ENCODE data around the gene ENTPD8.
"Not testable (repeated sequence)": the region's sequence is repeated elsewhere in the genome, so short reads cannot be mapped to it uniquely, and the experiment has no call there.

ENTPD8 gene

DNA sequence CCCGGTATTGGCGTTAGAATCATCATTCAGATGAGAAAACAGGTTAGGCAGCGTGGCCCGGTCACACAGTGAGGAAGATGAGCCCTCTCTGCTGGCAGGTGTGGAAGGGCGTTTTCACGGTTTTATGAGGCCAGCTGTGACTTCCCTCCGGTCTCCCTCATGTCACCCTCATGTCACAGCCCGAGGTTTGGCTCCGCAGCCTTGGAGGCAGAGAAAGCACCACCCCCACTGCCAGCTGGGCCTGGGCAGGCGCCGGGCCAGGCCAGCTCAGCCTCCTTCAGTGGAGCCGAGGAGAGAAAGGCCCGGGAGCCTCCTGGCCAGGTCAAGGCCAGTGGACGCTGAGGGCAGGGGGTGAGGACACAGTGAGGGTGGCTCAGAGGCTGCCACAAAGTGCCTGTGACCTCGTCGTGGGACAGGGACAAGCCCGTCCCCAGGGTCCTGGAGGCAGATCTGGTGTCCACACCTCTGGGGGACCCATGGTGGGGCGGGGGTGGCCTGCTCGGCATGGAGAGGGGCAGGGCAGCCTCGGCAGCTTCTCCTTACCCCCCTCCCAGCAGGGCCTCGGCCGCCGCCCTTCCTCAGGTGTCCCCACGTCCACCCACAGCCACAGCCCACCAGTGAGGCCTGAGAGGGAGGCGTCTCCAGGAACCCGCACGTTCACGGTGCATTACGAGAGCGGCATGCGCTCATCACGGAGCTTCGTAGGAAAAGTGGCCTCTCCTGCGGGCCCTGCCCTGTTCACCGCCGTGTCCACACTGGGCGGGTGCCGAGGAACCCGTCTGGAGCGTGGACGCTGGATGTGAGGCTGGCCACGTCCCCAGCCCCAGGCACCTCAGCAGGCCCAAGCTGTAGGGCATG is 50.4 kb downstream of the ENTPD8 start:
- peak; percentile 50 for DNase-seq

GRCh38 chr9:137389428-137389746 is 51.8 kb downstream of the ENTPD8 start:
- no peak for DNase-seq

DNA sequence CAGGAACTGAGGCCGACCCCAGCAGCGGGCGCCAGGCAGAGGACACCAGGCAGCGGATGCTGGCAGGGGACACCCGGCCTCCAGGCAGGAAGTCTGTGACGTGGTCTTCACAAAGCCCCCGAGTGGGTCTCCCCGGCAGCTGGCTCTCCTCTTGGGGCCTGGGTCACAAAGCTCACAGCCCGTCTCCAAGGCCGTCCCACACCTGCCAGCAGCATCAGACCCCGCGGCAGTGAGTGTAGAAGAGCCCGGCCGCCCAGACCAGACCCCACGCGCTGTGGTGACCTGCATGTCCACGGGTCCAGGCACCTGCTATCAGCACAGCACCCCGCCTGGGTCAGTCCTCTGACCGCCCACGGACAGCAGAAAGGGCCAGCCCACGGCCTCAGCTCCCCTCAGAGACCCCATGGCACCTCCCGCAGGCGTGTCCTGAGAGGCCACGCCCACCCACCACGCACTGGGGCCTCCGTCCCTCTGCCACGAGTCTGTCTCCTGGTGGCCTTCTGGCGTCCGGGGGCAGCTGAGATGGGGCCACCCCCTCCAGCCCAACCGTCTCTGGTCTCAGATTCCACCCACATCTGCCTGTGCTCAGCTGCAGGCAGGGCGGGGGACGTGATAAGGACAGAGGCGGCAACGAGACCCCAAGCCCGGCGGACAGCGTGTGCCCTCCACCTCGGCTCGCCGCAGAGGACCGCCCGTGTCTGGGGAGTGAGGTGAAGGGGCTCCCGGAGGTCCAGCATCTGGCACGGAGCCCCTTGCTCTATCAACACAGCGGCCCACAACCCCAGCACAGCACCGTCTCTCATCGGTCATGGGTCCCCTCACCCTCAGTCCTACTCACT is 52.3 kb downstream of the ENTPD8 start:
- DNase-seq = no peak

DNA sequence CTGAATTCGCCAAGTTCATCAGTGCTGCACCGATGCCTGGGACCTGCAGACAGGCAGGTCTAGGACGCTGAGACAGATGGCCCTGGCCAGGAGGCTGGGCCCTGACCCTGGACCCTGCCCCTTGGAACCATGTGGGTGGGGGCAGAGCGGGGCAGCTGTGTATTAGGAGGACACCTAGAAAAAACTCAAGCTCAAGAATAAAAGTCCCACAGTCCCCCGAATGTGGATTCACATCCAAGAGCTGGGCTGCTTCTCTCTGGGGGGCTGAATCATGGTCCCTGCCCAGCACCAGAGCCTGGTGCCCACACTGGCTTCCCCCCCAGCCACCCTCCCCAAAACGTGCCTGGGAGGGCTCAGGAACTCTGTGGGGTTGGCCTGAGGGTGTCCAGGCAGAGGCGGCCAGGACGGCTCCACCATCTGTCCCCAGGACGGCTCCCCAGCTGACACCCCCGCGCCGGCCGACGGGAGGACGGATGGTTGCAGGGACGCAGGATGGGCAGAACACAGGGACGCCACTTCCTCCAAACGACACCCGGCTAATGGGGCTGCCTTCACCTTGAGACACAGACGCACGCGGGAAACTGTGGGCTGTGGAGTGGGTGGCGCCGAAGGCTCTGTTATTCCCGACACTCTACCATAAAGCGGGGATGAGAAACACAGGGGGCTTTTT is 53.1 kb downstream of the ENTPD8 start:
- DNase-seq = no peak

DNA sequence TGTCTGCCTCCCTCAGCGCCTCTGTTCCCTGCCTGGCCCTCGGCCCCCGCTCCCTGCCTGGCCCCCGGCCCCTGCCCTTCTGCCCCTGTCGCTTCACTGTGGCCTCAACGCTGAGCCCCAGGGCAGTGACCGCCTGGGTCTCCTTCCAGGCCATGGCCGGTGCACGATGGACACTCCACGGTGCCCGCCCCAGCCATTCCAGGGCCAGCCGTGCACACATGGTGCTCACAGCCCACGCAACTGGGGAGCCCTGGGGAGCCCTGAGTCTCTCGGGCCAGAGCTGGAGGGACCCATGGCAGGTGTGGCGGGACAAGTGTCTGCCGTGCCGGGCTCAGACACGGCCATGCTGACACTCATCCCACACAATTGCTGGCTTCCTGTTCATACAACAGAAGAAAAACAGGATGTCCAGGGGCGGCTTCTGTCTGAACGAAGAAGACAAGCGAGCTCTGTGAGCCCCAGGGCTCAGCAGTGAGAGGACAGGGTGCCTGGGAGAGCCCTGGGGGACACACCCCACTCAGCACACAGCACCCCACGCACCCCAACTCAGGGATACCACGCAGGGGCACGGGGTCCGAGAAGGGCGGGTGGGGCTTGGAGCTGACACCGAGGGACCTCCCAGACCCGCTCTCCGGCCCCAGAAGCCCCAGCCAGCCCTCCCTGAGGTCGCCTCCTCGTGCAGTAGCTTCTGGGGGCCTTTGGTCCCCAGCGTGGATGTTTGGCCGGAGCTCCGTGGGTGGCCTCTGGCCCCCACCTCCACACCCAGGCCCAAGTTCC is 53.9 kb downstream of the ENTPD8 start:
- no peak for DNase-seq

DNA sequence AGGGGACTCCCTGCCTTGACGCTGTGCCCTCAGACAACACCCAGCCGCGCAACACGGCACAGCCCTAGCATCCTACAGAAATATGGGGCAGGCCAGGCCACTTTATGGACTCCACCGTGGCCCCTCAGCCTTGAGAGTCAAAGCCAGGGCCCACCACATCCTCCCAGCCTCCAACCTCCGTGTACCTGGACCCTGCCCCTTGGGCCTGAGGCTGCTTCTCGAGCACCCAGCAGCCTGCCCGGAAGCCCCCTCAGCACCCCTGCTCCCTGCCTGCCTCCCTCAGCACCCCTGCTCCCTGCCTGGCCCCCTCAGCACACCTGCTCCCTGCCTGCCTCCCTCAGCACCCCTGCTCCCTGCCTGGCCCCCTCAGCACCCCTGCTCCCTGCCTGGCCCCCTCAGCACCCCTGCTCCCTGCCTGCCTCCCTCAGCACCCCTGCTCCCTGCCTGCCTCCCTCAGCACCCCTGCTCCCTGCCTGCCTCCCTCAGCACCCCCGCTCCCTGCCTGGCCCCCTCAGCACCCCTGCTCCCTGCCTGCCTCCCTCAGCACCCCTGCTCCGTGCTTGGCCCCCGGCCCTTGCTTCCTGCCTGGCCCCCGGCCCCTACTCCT is 54.5 kb downstream of the ENTPD8 start:
- not testable (repeated sequence) for DNase-seq

GRCh38 chr9:137385061-137385655 is 56.0 kb downstream of the ENTPD8 start:
- DNase-seq = no peak
